Activated T-cell treated with anti-CD3 and anti-CD28 coated beads, Interleukin-2, amount 50 U/mL, for 72 hours (primary cell): ENCODE results near the gene KCNK13. TPM values are rescaled to one million over a fixed set of nuclear protein-coding genes. Genes with fewer than 3 reads are reported as not detected.
"Not testable (repeated sequence)": the region's sequence is repeated elsewhere in the genome, so short reads cannot be mapped to it uniquely, and the experiment has no call there.

Experiments
- ATAC-seq, 2 donors: fragments of 150-1000 bp; cut with Tn5 transposase; replicated peaks in 1 of 2; 2 replicates each; pipeline ENCODE4 v1.10.0; 2021; ENCODE audit warnings: moderate library complexity in 2 of 2, mild to moderate bottlenecking in 1 of 2
- DNase-seq, 2 donors: peaks; one replicate each; pipeline ENCODE4 v3.0.0; 2021 to 2022; ENCODE audit warnings: mixed read lengths in 1 of 2
- H3K27ac Mint-ChIP-seq: one replicate; pipeline ENCODE4 v1.8.0; 2022; ENCODE audit warnings: mild to moderate bottlenecking, moderate library complexity, mixed read lengths
- H3K27me3 Mint-ChIP-seq: one replicate; pipeline ENCODE4 v1.8.0; 2022; ENCODE audit warnings: low read depth, mixed read lengths
- H3K36me3 Mint-ChIP-seq, 2 donors: one replicate each; pipeline ENCODE4 v1.8.0; 2022; ENCODE audit warnings: mixed read lengths in 2 of 2, mild to moderate bottlenecking in 1 of 2; ENCODE audit not compliant: insufficient read depth in 2 of 2
- H3K4me1 Mint-ChIP-seq: one replicate; pipeline ENCODE4 v1.8.0; 2022; ENCODE audit warnings: low read depth, mixed read lengths
- H3K4me3 Mint-ChIP-seq, 2 donors: one replicate each; pipeline ENCODE4 v1.8.0; 2022; ENCODE audit warnings: mild to moderate bottlenecking in 2 of 2, mixed read lengths in 2 of 2, moderate library complexity in 2 of 2
- H3K9me3 Mint-ChIP-seq, 2 donors: one replicate each; pipeline ENCODE4 v1.8.0; 2022; ENCODE audit warnings: mixed read lengths in 2 of 2
- total RNA-seq, 2 donors: library from RNA; stranded (reverse); gene quantifications; one replicate each; pipeline ENCODE4 v1.2.3, GENCODE V29; 2022

The KCNK13 gene
- total RNA-seq, 2 donors from 2014 or later: not detected

- no peak for DNase-seq
- Mint-ChIP-seq H3K4me3 (no peak overlapping the region), H3K36me3 (no peaks in the 10 kb centered on the region), H3K27me3 (peaks cover 45% of the 10 kb centered on the region), H3K27ac (no peak overlapping the region), H3K9me3 (no peaks in the 10 kb centered on the region), H3K4me1 (no peaks in the 10 kb centered on the region)
- no peak for ATAC-seq
These were observed 17.8 kb downstream of the KCNK13 start for GRCh38 chr14:90079576-90079975.

GRCh38 chr14:90087433-90087832 lies 25.6 kb downstream of the KCNK13 start:
- Mint-ChIP-seq H3K36me3 (no peaks in the 10 kb centered on the region), H3K9me3 (no peaks in the 10 kb centered on the region), H3K4me3 (no peak overlapping the region), H3K4me1 (no peaks in the 10 kb centered on the region), H3K27me3 (peaks cover 30% of the 10 kb centered on the region), H3K27ac (no peak overlapping the region)
- DNase-seq: no peak
- no peak for ATAC-seq

GRCh38 chr14:90088176-90088575 lies 26.4 kb downstream of the KCNK13 start:
- no peak for DNase-seq
- Mint-ChIP-seq H3K4me3 (no peak overlapping the region), H3K27me3 (peaks cover 33% of the 10 kb centered on the region), H3K4me1 (peaks cover under 1% of the 10 kb centered on the region), H3K36me3 (no peaks in the 10 kb centered on the region), H3K27ac (no peak overlapping the region), H3K9me3 (no peaks in the 10 kb centered on the region)
- no peak for ATAC-seq

- not testable (repeated sequence) for ATAC-seq, H3K9me3 Mint-ChIP-seq, H3K36me3 Mint-ChIP-seq
These were observed 27.7 kb downstream of the KCNK13 start for GRCh38 chr14:90089486-90089885.

GRCh38 chr14:90091393-90091792 lies 29.6 kb downstream of the KCNK13 start:
- ATAC-seq (no peak), DNase-seq (no peak)
- Mint-ChIP-seq H3K4me1 (peaks cover 13% of the 10 kb centered on the region), H3K27me3 (peaks cover 39% of the 10 kb centered on the region), H3K27ac (no peak overlapping the region), H3K4me3 (no peak overlapping the region), H3K36me3 (no peaks in the 10 kb centered on the region), H3K9me3 (no peaks in the 10 kb centered on the region)

More at GRCh38 chr14:90089486-90089885, 27.7 kb downstream of the KCNK13 start:
- not testable (repeated sequence) for DNase-seq, H3K4me3 Mint-ChIP-seq, H3K27ac Mint-ChIP-seq
- Mint-ChIP-seq H3K4me1 (peaks cover 13% of the 10 kb centered on the region), H3K27me3 (peaks cover 30% of the 10 kb centered on the region)

- ATAC-seq (peak; percentile 93 to 96), DNase-seq (peak; percentile 1 to 12)
- Mint-ChIP-seq H3K9me3 (no peaks in the 10 kb centered on the region), H3K27me3 (peaks cover 27% of the 10 kb centered on the region), H3K4me1 (peaks cover 13% of the 10 kb centered on the region), H3K27ac (peak overlapping the region; percentile 55), H3K4me3 (peak overlapping the region in 1 of 2 donors; percentile 47), H3K36me3 (no peaks in the 10 kb centered on the region)
These were observed 32.3 kb downstream of the KCNK13 start for GRCh38 chr14:90093942-90094595.

- Mint-ChIP-seq H3K9me3 (no peaks in the 10 kb centered on the region), H3K4me3 (no peak overlapping the region), H3K27ac (no peak overlapping the region), H3K36me3 (no peaks in the 10 kb centered on the region), H3K27me3 (peaks cover 23% of the 10 kb centered on the region), H3K4me1 (peaks cover 13% of the 10 kb centered on the region)
- DNase-seq (no peak), ATAC-seq (no peak)
These were observed 33.3 kb downstream of the KCNK13 start for GRCh38 chr14:90095096-90095495.

GRCh38 chr14:90096566-90096965 lies 34.8 kb downstream of the KCNK13 start:
- no peak for ATAC-seq
- H3K27me3 Mint-ChIP-seq: peaks cover 19% of the 10 kb centered on the region
- no peaks in the 10 kb centered on the region for H3K36me3 Mint-ChIP-seq
- H3K9me3 Mint-ChIP-seq: no peaks in the 10 kb centered on the region
- H3K4me3 Mint-ChIP-seq: no peak overlapping the region
- no peak overlapping the region for H3K27ac Mint-ChIP-seq
- no peak for DNase-seq
- peaks cover 13% of the 10 kb centered on the region for H3K4me1 Mint-ChIP-seq

- Mint-ChIP-seq H3K9me3 (no peaks in the 10 kb centered on the region), H3K4me1 (no peaks in the 10 kb centered on the region), H3K36me3 (no peaks in the 10 kb centered on the region), H3K27ac (no peak overlapping the region), H3K27me3 (no peaks in the 10 kb centered on the region), H3K4me3 (no peak overlapping the region)
- ATAC-seq: no peak
- no peak for DNase-seq
These were observed 42.0 kb downstream of the KCNK13 start for GRCh38 chr14:90103808-90104207.

GRCh38 chr14:90105756-90106155 lies 44.0 kb downstream of the KCNK13 start:
- ATAC-seq (no peak), DNase-seq (no peak)
- Mint-ChIP-seq H3K4me3 (no peak overlapping the region), H3K36me3 (no peaks in the 10 kb centered on the region), H3K9me3 (no peaks in the 10 kb centered on the region), H3K4me1 (no peaks in the 10 kb centered on the region), H3K27ac (no peak overlapping the region), H3K27me3 (no peaks in the 10 kb centered on the region)

GRCh38 chr14:90107789-90108188 lies 46.0 kb downstream of the KCNK13 start:
- Mint-ChIP-seq H3K27me3 (peaks cover 10% of the 10 kb centered on the region), H3K4me1 (no peaks in the 10 kb centered on the region), H3K4me3 (no peak overlapping the region), H3K27ac (no peak overlapping the region), H3K9me3 (no peaks in the 10 kb centered on the region), H3K36me3 (no peaks in the 10 kb centered on the region)
- ATAC-seq: no peak
- no peak for DNase-seq

GRCh38 chr14:90109858-90110257 lies 48.1 kb downstream of the KCNK13 start:
- Mint-ChIP-seq H3K9me3 (no peaks in the 10 kb centered on the region), H3K4me3 (no peak overlapping the region), H3K4me1 (no peaks in the 10 kb centered on the region), H3K27ac (no peak overlapping the region), H3K36me3 (no peaks in the 10 kb centered on the region), H3K27me3 (peaks cover 12% of the 10 kb centered on the region)
- ATAC-seq (no peak), DNase-seq (peak in 1 of 2 donors; percentile 6)

GRCh38 chr14:90111895-90112534 lies 50.2 kb downstream of the KCNK13 start:
- peak in 1 of 2 donors; percentile 3 for DNase-seq
- Mint-ChIP-seq H3K4me3 (no peak overlapping the region), H3K4me1 (no peaks in the 10 kb centered on the region), H3K36me3 (no peaks in the 10 kb centered on the region), H3K9me3 (no peaks in the 10 kb centered on the region), H3K27ac (no peak overlapping the region), H3K27me3 (peaks cover 22% of the 10 kb centered on the region)
- peak; percentile 62 to 72 for ATAC-seq

- Mint-ChIP-seq H3K27me3 (peaks cover 22% of the 10 kb centered on the region), H3K9me3 (no peaks in the 10 kb centered on the region), H3K36me3 (no peaks in the 10 kb centered on the region), H3K4me3 (no peak overlapping the region), H3K4me1 (no peaks in the 10 kb centered on the region), H3K27ac (no peak overlapping the region)
- no peak for DNase-seq
- ATAC-seq: no peak
These were observed 52.8 kb downstream of the KCNK13 start for GRCh38 chr14:90114554-90114953.
